ENCODE results near the gene MIXL1. TPM values are rescaled to one million over a fixed set of nuclear protein-coding genes. Genes with fewer than 3 reads are reported as not detected.
"Not testable (repeated sequence)": the region's sequence is repeated elsewhere in the genome, so short reads cannot be mapped to it uniquely, and the experiment has no call there.

The MIXL1 gene
- total RNA-seq, 2 experiments from 2014 or later: 0.10 TPM; not detected in 1

GRCh38 chr1:226236826-226237225, 13.4 kb downstream of the MIXL1 start:
- Mint-ChIP-seq H3K27ac (no peak overlapping the region), H3K9me3 (no peaks in the 10 kb centered on the region), H3K27me3 (no peaks in the 10 kb centered on the region), H3K4me1 (no peaks in the 10 kb centered on the region), H3K36me3 (peaks cover 21% of the 10 kb centered on the region), H3K4me3 (no peak overlapping the region)
- no peak for DNase-seq

- no peaks in the 10 kb centered on the region for H3K27me3 Mint-ChIP-seq
- H3K27ac Mint-ChIP-seq: no peak overlapping the region
- peaks cover 19% of the 10 kb centered on the region for H3K36me3 Mint-ChIP-seq
- no peaks in the 10 kb centered on the region for H3K4me1 Mint-ChIP-seq
- no peaks in the 10 kb centered on the region for H3K9me3 Mint-ChIP-seq
- no peak for DNase-seq
- H3K4me3 Mint-ChIP-seq: no peak overlapping the region
These were observed 16.0 kb downstream of the MIXL1 start for GRCh38 chr1:226239421-226239820.

DNA sequence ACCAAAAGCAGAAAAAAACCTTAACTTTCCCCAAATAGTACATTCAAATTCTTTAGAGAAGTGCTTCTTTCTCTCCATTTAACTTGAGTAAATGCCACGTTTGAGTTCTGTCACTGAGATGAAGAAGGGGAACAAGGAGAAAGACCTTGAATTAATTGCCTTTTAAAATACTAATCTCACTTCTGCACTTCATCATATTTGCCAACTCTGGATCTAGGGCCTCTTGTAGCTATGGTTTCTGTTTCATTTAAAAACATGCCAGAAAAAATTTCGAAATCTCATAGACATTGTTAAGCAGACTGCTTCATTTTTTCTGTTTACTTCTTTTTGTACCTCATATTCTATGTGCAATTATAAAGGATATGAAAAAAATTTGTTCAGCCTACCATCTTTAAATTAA, 24.6 kb downstream of the MIXL1 start:
- Mint-ChIP-seq H3K27me3 (no peaks in the 10 kb centered on the region), H3K4me3 (no peak overlapping the region), H3K27ac (no peak overlapping the region), H3K4me1 (no peaks in the 10 kb centered on the region), H3K9me3 (no peaks in the 10 kb centered on the region), H3K36me3 (peaks cover 9% of the 10 kb centered on the region)
- no peak for DNase-seq

- H3K4me3 Mint-ChIP-seq: no peak overlapping the region
- H3K36me3 Mint-ChIP-seq: peaks cover 9% of the 10 kb centered on the region
- no peaks in the 10 kb centered on the region for H3K4me1 Mint-ChIP-seq
- H3K27ac Mint-ChIP-seq: no peak overlapping the region
- H3K27me3 Mint-ChIP-seq: no peaks in the 10 kb centered on the region
- DNase-seq: no peak
- H3K9me3 Mint-ChIP-seq: no peaks in the 10 kb centered on the region
These were observed 25.3 kb downstream of the MIXL1 start for GRCh38 chr1:226248796-226249195.

- H3K4me3 Mint-ChIP-seq: no peak overlapping the region
- no peaks in the 10 kb centered on the region for H3K27me3 Mint-ChIP-seq
- H3K27ac Mint-ChIP-seq: no peak overlapping the region
- DNase-seq: no peak
- peaks cover 4% of the 10 kb centered on the region for H3K36me3 Mint-ChIP-seq
- no peaks in the 10 kb centered on the region for H3K4me1 Mint-ChIP-seq
- H3K9me3 Mint-ChIP-seq: no peaks in the 10 kb centered on the region
These were observed 27.0 kb downstream of the MIXL1 start for GRCh38 chr1:226250511-226250910.

GRCh38 chr1:226252841-226253240, 29.4 kb downstream of the MIXL1 start:
- DNase-seq, H3K9me3 Mint-ChIP-seq, H3K27me3 Mint-ChIP-seq, H3K36me3 Mint-ChIP-seq, H3K27ac Mint-ChIP-seq, H3K4me3 Mint-ChIP-seq, H3K4me1 Mint-ChIP-seq: not testable (repeated sequence)

DNA sequence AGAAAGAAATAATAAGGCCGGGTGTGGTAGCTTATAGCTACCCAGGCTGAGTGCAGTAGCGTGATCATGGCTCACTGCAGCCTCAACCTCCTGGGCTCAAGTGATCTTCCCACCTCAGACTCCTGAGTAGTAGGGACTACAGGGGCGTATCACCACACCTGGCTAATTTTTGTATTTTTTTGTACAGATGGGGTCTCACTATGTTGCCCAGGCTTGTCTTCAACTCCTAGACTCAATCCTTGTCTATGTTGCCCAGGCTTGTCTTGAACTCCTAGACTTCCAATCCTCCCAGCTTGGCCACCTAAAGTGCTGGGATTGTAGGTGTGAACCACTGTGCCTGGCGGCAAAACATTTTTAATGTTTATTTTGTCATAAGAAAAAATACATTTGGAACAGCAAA, 30.5 kb downstream of the MIXL1 start:
- Mint-ChIP-seq H3K27ac (no peak overlapping the region), H3K27me3 (no peaks in the 10 kb centered on the region), H3K4me3 (no peak overlapping the region), H3K9me3 (no peaks in the 10 kb centered on the region), H3K36me3 (peaks cover 7% of the 10 kb centered on the region), H3K4me1 (no peaks in the 10 kb centered on the region)
- DNase-seq: no peak

DNA sequence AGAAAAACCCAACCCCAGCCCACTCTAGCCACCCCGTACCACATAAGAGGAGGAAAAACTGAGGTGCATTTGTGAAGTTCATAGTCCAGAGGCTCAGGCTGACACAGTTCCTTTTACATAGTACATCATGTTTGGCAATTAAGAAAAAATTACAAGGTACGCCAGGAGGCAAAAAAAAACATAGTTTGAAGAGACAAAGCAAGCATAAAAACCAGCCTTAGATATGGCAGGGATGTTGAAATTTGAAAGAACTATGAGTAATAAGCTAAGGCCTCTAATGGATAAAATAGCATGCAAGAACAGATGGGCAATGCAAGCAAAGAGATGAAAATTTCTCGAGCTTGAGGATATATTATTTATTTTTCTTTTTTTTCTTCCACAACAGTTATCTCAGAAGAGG, 31.9 kb downstream of the MIXL1 start:
- Mint-ChIP-seq H3K27ac (no peak overlapping the region), H3K4me3 (no peak overlapping the region), H3K4me1 (no peaks in the 10 kb centered on the region), H3K36me3 (peaks cover 22% of the 10 kb centered on the region), H3K9me3 (peaks cover 10% of the 10 kb centered on the region), H3K27me3 (no peaks in the 10 kb centered on the region)
- DNase-seq: no peak

DNA sequence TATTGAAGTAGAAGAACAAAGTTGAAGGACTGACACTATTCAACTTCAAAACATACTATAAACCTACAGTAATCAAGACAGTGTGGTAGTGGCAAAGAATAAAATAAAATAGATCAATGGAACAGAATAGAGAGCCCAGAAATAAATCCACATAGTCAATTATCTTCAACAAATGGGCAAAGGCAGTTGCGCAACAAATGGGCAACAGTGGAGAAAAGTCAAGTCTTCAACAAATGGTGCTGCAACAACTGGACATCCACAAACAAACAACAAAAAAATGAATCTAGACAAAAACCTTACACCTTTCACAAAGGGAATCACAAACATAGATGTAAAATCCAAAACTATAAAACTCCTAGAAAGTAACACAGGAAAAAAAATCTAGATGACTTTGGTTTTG, 38.4 kb downstream of the MIXL1 start:
- Mint-ChIP-seq H3K27me3 (no peaks in the 10 kb centered on the region), H3K4me3 (no peak overlapping the region)

DNA sequence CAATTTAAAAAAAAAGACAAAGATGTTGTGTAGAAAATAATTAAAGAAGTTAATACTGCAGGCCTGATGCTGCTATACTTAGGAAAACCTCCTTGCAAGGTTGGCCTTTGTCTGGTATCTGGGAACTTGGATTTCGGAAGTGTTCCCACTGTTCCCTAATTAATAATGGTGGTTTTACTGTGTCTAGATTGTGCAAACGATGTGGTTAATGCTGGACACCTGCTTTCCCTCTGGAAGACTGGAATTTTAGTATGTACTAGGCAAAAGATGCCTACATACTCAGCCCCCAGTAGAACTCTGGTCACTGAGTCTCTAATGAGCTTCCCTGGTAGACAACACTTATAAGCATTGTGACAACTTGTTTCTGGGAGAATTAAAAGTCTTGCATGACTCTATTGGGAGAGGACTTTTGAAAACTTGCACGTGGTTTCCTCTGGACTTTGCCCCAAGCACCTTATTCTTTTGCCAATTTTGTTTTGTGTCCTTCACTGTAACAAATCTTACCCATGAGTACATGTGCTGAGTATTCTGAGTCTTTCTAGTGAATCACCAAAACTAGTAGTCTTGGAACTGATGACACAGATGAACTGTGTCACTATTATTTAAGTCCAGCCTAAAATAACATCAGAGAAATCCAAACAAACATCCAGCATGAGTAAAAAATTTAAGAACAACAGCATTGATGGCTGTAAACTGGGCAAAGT, 45.1 kb downstream of the MIXL1 start:
- Mint-ChIP-seq H3K36me3 (peaks cover 12% of the 10 kb centered on the region), H3K4me1 (peaks cover 2% of the 10 kb centered on the region), H3K9me3 (no peaks in the 10 kb centered on the region), H3K4me3 (no peak overlapping the region), H3K27ac (no peak overlapping the region), H3K27me3 (no peaks in the 10 kb centered on the region)
- no peak for DNase-seq

More for the DNA sequence above, 38.4 kb downstream of the MIXL1 start:
- peaks cover 49% of the 10 kb centered on the region for H3K36me3 Mint-ChIP-seq
- DNase-seq: no peak
- no peak overlapping the region for H3K27ac Mint-ChIP-seq
- peaks cover 23% of the 10 kb centered on the region for H3K9me3 Mint-ChIP-seq
- no peaks in the 10 kb centered on the region for H3K4me1 Mint-ChIP-seq

DNA sequence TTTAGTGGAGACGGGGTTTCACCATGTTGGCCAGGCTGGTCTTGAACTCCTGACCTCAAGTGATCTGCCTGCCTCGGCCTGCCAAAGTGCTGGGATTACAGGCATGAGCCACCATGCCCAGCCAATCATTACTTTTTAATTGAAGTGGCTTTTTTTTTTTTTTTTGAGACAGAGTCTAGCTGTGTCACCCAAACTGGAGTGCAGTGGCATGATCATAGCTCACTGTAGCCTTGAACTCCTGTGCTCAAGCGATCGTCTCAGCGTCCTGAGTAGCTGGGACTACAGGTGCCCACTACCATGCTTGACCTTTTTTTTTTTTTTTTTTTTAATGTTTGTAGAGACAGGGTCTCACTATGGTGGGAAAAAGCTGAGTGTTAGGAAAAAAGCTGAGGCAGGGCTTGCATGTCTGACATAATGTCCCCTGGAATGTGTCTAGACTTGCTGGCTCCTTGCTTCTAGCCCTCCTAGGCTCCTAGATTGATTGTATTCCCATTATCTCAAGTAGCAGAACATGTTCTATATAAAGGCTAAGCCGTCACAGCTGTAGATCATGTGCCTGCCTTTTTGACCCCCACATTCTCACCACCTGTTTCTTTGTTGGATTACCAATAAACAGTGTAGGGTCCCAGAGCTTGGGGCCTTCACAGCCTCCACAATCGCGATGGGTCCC, 48.9 kb downstream of the MIXL1 start:
- H3K4me3 Mint-ChIP-seq, DNase-seq, H3K27me3 Mint-ChIP-seq, H3K27ac Mint-ChIP-seq, H3K4me1 Mint-ChIP-seq, H3K36me3 Mint-ChIP-seq, H3K9me3 Mint-ChIP-seq: not testable (repeated sequence)

GRCh38 chr1:226274138-226274537, 50.7 kb downstream of the MIXL1 start:
- Mint-ChIP-seq H3K4me3 (no peak overlapping the region), H3K4me1 (peaks cover 2% of the 10 kb centered on the region), H3K27me3 (no peaks in the 10 kb centered on the region), H3K36me3 (peaks cover 3% of the 10 kb centered on the region), H3K9me3 (no peaks in the 10 kb centered on the region), H3K27ac (no peak overlapping the region)
- no peak for DNase-seq

- no peaks in the 10 kb centered on the region for H3K4me1 Mint-ChIP-seq
- H3K4me3 Mint-ChIP-seq: no peak overlapping the region
- H3K9me3 Mint-ChIP-seq: no peaks in the 10 kb centered on the region
- no peak for DNase-seq
- no peaks in the 10 kb centered on the region for H3K27me3 Mint-ChIP-seq
- peaks cover 3% of the 10 kb centered on the region for H3K36me3 Mint-ChIP-seq
- H3K27ac Mint-ChIP-seq: no peak overlapping the region
These were observed 52.7 kb downstream of the MIXL1 start for GRCh38 chr1:226276077-226276682.
